HepG2 (cell line): ENCODE measurements around the gene RNU5B-1. TPM values are rescaled to one million over a fixed set of nuclear protein-coding genes. Genes with fewer than 3 reads are reported as not detected.

Experiments used
- CTCF ChIP-seq: sonication (generic); formaldehyde crosslinking; IDR thresholded peaks from 2 replicates; pipeline ENCODE4 v1.5.0; 2020; ENCODE audit warnings: mild to moderate bottlenecking, missing genetic modification reagents, moderate library complexity
- KLF15 ChIP-seq: sonication (generic); formaldehyde crosslinking; IDR thresholded peaks from 2 replicates; pipeline ENCODE4 v1.8.1; 2023; ENCODE audit warnings: borderline replicate concordance, mild to moderate bottlenecking, inconsistent platforms, missing genetic modification reagents, mixed read lengths
- MEF2D ChIP-seq: sonication (generic); formaldehyde crosslinking; IDR thresholded peaks from 2 replicates; pipeline ENCODE4 v1.5.1; 2020; ENCODE audit warnings: mild to moderate bottlenecking, missing genetic modification reagents
- PPARG ChIP-seq: conservative IDR thresholded peaks from 2 replicates; pipeline ENCODE4 v1.6.1; 2016; ENCODE audit warnings: missing biosample characterization, missing genetic modification reagents
- PRDM15 ChIP-seq: sonication (generic); formaldehyde crosslinking; IDR thresholded peaks from 2 replicates; pipeline ENCODE4 v1.4.0; 2020; ENCODE audit warnings: missing genetic modification reagents
- ZNF350 ChIP-seq: sonication (generic); formaldehyde crosslinking; IDR thresholded peaks from 2 replicates; pipeline ENCODE4 v1.4.0; 2020; ENCODE audit warnings: mild to moderate bottlenecking, low read depth, missing genetic modification reagents, borderline replicate concordance
- ZNF512B ChIP-seq: sonication (generic); formaldehyde crosslinking; IDR thresholded peaks from 2 replicates; pipeline ENCODE4 v1.5.1; 2020; ENCODE audit warnings: missing genetic modification reagents, mild to moderate bottlenecking, borderline replicate concordance
- ZNF574 ChIP-seq: sonication (generic); formaldehyde crosslinking; IDR thresholded peaks from 2 replicates; pipeline ENCODE4 v1.4.0; 2020; ENCODE audit warnings: missing genetic modification reagents
- ZNF580 ChIP-seq: IDR thresholded peaks from 2 replicates; pipeline ENCODE4 v1.6.1; 2016; ENCODE audit warnings: low read depth, borderline replicate concordance
- ZNF687 ChIP-seq: sonication (generic); formaldehyde crosslinking; IDR thresholded peaks from 2 replicates; pipeline ENCODE4 v1.5.1; 2020; ENCODE audit warnings: mild to moderate bottlenecking, missing genetic modification reagents, moderate library complexity
- ZNF773 ChIP-seq: sonication (generic); formaldehyde crosslinking; IDR thresholded peaks from 2 replicates; pipeline ENCODE4 v1.4.0; 2020; ENCODE audit warnings: missing genetic modification reagents, borderline replicate concordance
- ZSCAN9 ChIP-seq: IDR thresholded peaks from 2 replicates; pipeline ENCODE4 v1.6.1; 2016; ENCODE audit warnings: borderline replicate concordance
- polyA plus RNA-seq, 8 experiments: library from polyadenylated mRNA; depleted of rRNA in 3 of 8; stranded (reverse) in 7 of 8; unstranded in 1 of 8; fragments of >200 nt; fragmentation: Illumina TruSeq in 4 of 8; extraction: Trizol in 4 of 8; gene quantifications; 2 replicates each; pipeline versions ENCODE4 v1.2.1 to v1.2.3, GENCODE V29; 2011 to 2016; ENCODE audit warnings: low read depth in 4 of 8, missing spikeins in 1 of 8, mixed read lengths in 1 of 8; ENCODE audit not compliant: insufficient read depth in 1 of 8
- total RNA-seq, 5 experiments: library from RNA; depleted of rRNA; stranded (reverse); fragments of >200 nt; fragmentation: Illumina TruSeq; extraction: Trizol; gene quantifications; 2 replicates each; pipeline ENCODE4 v1.2.3, GENCODE V29; 2016; ENCODE audit warnings: low read depth in 1 of 5

RNU5B-1 gene
- total and polyA plus RNA-seq, 2 of the 13 experiments (the other 11 are each of a cell fraction or from before 2014, with no cell fraction given): 1,646 TPM; not detected in 1

- TF ChIP-seq ZNF512B (CRISPR knock-in tag) (peak; percentile 78), ZSCAN9 (CRISPR knock-in tag) (no peak), ZNF580 (CRISPR knock-in tag) (peak; percentile 87; the same call in 1 of the 2 replicates), MEF2D (CRISPR knock-in tag) (0 out of 2 replicates have a peak, but pooled peaks have one; percentile 32), CTCF (CRISPR knock-in tag) (peak; percentile 95), PRDM15 (CRISPR knock-in tag) (no peak), ZNF687 (CRISPR knock-in tag) (peak; percentile 53), PPARG (CRISPR knock-in tag) (0 out of 2 replicates have a peak, but pooled peaks have one; percentile 40), KLF15 (no peak), ZNF574 (CRISPR knock-in tag) (0 out of 2 replicates have a peak, but pooled peaks have one; percentile 25), ZNF773 (no peak), ZNF350 (CRISPR knock-in tag) (peak; percentile 31; the same call in 1 of the 2 replicates)
Observed at GRCh38 chr15:65318870-65319356, 14.4 kb downstream of the RNU5B-1 start (continued).
